Upper lobe of left lung (tissue), 4 donors: ENCODE measurements around the gene GRIK3.

Source experiments
- EP300 ChIP-seq, 4 donors: sonication (generic); formaldehyde crosslinking; IDR thresholded peaks; one replicate each; pipeline ENCODE4 v1.5.1; 2017; ENCODE audit warnings: antibody characterized with exemption in 4 of 4, control low read depth in 2 of 4
- POLR2A ChIP-seq, 4 donors: fragments of 450-650 bp; IDR thresholded peaks; one replicate each; pipeline ENCODE4 v1.5.1; 2016 to 2017; ENCODE audit warnings: antibody characterized with exemption in 4 of 4, mild to moderate bottlenecking in 2 of 4
- TF ChIP-seq, protein P1 (sequence below), 6 experiments: fragments of 450-650 bp in 4 of 6; fragments of 200-600 bp in 2 of 6; sonication (generic) in 2 of 6; IDR thresholded peaks; one replicate each; pipeline ENCODE4 v1.5.1; 2016 to 2019; ENCODE audit warnings: antibody characterized with exemption in 6 of 6

DNA sequence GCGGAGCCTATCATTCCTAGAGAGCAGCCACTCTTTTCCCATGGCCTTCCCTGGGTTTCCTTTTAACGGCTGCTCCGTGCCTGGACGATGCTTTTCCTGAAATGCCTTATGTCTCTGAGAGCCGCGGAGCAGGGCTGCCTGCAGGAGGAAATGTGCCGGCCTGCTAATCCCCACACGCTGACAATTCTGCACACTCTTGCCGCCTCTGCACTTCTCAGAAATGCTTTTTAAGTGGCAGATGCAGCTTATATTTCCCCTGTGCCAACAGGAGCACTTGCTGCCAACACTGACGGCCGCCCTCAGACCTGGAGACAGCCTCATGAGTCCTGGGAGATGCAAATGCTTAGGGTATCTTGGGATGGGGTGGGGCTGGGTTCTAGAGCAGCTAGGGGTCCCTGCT is 253.2 kb downstream of the GRIK3 start:
- TF ChIP-seq, protein P1, sequence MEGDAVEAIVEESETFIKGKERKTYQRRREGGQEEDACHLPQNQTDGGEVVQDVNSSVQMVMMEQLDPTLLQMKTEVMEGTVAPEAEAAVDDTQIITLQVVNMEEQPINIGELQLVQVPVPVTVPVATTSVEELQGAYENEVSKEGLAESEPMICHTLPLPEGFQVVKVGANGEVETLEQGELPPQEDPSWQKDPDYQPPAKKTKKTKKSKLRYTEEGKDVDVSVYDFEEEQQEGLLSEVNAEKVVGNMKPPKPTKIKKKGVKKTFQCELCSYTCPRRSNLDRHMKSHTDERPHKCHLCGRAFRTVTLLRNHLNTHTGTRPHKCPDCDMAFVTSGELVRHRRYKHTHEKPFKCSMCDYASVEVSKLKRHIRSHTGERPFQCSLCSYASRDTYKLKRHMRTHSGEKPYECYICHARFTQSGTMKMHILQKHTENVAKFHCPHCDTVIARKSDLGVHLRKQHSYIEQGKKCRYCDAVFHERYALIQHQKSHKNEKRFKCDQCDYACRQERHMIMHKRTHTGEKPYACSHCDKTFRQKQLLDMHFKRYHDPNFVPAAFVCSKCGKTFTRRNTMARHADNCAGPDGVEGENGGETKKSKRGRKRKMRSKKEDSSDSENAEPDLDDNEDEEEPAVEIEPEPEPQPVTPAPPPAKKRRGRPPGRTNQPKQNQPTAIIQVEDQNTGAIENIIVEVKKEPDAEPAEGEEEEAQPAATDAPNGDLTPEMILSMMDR (IDR thresholded peaks at IDR 0.05): no peak
- TF ChIP-seq POLR2A (IDR thresholded peaks at IDR 0.05) (no peak), EP300 (IDR thresholded peaks at IDR 0.05) (no peak)
